Loucy (cell line): ENCODE measurements around the gene FLOT2.

Source experiments
- H2AFZ ChIP-seq: fragments of 200-600 bp; sonication (generic); 2 replicates; pipeline ENCODE4 v1.6.0; 2016; ENCODE audit warnings: antibody characterized with exemption, mild to moderate bottlenecking, low read length, moderate library complexity
- H3F3A ChIP-seq: fragments of 200-600 bp; 2 replicates; pipeline ENCODE4 v1.6.0; 2016; ENCODE audit warnings: antibody characterized with exemption, low read depth, mild to moderate bottlenecking
- H3K27me3 ChIP-seq: fragments of 200-600 bp; sonication (generic); 2 replicates; pipeline ENCODE4 v1.6.1; 2014; ENCODE audit warnings: low read length, mild to moderate bottlenecking; ENCODE audit not compliant: insufficient read depth, poor library complexity, severe bottlenecking
- H3K36me3 ChIP-seq: fragments of 200-600 bp; sonication (generic); 2 replicates; pipeline ENCODE4 v1.6.1; 2016; ENCODE audit warnings: low read length; ENCODE audit not compliant: insufficient read depth
- H3K4me1 ChIP-seq: fragments of 200-600 bp; sonication (generic); 2 replicates; pipeline ENCODE4 v1.5.1; 2014; ENCODE audit warnings: low read length, mild to moderate bottlenecking; ENCODE audit not compliant: insufficient read depth, poor library complexity, severe bottlenecking
- H3K4me2 ChIP-seq: fragments of 200-600 bp; sonication (generic); 2 replicates; pipeline ENCODE4 v1.6.0; 2014; ENCODE audit warnings: antibody characterized with exemption, low read length, low read depth, mild to moderate bottlenecking; ENCODE audit not compliant: poor library complexity, severe bottlenecking
- H3K4me3 ChIP-seq: fragments of 200-600 bp; sonication (generic); 2 replicates; pipeline ENCODE4 v1.5.1; 2014; ENCODE audit warnings: low read length, mild to moderate bottlenecking, mixed read lengths; ENCODE audit not compliant: poor library complexity, severe bottlenecking
- H3K79me2 ChIP-seq: fragments of 200-600 bp; sonication (generic); 2 replicates; pipeline ENCODE4 v1.6.1; 2014; ENCODE audit warnings: low read length; ENCODE audit not compliant: insufficient read depth
- H3K9ac ChIP-seq: fragments of 200-600 bp; sonication (generic); 2 replicates; pipeline ENCODE4 v1.6.0; 2014; ENCODE audit warnings: mild to moderate bottlenecking, low read depth, low read length, moderate library complexity; ENCODE audit not compliant: poor library complexity, severe bottlenecking
- H3K9me2 ChIP-seq: fragments of 200-600 bp; sonication (generic); replicated peaks from 2 replicates; pipeline ENCODE4 v1.6.1; 2016; ENCODE audit warnings: low read depth, low read length, mixed read lengths
- H3K9me3 ChIP-seq: fragments of 200-600 bp; sonication (generic); 2 replicates; pipeline ENCODE4 v1.6.1; 2014; ENCODE audit warnings: mild to moderate bottlenecking, antibody characterized with exemption, low read length, low read depth; ENCODE audit not compliant: insufficient read depth
- H4K20me1 ChIP-seq: fragments of 200-600 bp; sonication (generic); 2 replicates; pipeline ENCODE4 v1.6.0; 2014; ENCODE audit warnings: antibody characterized with exemption, low read length, mild to moderate bottlenecking; ENCODE audit not compliant: insufficient read depth, poor library complexity, severe bottlenecking
- EZH2phosphoT487 ChIP-seq: fragments of 200-600 bp; IDR thresholded peaks from 2 replicates; pipeline ENCODE4 v1.6.1; 2018; ENCODE audit warnings: antibody characterized with exemption, mild to moderate bottlenecking, moderate library complexity, borderline replicate concordance
- TF ChIP-seq, protein P1 (sequence below): fragments of 200-600 bp; sonication (generic); conservative IDR thresholded peaks from 2 replicates; pipeline ENCODE4 v1.5.1; 2014; ENCODE audit warnings: mild to moderate bottlenecking, antibody characterized with exemption, low read length

The FLOT2 gene

DNA sequence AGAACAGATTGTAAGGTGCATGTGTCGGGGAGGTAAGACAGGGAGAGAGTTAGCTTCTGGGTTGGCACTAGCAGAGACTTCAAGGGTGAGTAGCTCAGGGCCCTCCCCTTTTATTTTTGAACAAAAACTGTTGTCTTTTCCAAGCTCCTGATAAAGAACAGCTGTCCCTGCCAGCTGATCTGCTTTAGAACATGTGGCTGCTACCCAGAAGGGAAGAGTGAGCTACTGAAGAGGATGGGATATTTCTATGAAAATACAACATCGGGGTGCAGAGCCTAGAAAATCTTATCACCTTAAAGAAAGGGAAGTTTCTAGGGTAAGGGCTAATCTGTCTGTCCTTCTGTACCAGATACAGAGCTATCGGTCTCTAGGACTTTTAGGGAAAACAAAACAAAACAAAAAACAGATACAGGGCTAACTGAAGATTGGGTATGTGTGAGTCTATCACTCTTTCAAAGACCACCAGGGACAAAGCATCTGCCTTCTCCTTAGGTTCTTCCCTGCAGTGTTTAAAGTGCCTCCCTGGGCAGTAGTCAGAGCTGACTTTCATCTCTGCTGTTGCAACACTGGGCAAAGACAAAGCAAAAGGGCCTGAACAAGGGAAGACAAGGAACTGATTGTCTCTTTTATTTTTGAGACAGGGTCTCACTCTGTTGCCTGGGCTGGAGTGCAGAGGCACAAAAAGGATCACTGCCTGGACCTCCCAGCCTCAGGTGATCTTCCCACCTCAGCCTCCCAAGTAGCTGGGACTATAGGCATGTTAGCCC lies 10.4 kb upstream of the FLOT2 start:
- TF ChIP-seq EZH2phosphoT487 = no peak
- TF ChIP-seq, protein P1, sequence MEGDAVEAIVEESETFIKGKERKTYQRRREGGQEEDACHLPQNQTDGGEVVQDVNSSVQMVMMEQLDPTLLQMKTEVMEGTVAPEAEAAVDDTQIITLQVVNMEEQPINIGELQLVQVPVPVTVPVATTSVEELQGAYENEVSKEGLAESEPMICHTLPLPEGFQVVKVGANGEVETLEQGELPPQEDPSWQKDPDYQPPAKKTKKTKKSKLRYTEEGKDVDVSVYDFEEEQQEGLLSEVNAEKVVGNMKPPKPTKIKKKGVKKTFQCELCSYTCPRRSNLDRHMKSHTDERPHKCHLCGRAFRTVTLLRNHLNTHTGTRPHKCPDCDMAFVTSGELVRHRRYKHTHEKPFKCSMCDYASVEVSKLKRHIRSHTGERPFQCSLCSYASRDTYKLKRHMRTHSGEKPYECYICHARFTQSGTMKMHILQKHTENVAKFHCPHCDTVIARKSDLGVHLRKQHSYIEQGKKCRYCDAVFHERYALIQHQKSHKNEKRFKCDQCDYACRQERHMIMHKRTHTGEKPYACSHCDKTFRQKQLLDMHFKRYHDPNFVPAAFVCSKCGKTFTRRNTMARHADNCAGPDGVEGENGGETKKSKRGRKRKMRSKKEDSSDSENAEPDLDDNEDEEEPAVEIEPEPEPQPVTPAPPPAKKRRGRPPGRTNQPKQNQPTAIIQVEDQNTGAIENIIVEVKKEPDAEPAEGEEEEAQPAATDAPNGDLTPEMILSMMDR = no peak
- Histone ChIP-seq H3K9me3 (no peaks in the 10 kb centered on the region), H3K79me2 (no peaks in the 10 kb centered on the region), H3K4me3 (no peak overlapping the region), H3F3A (no peaks in the 10 kb centered on the region), H3K4me1 (peaks cover 4% of the 10 kb centered on the region), H3K36me3 (peaks cover 71% of the 10 kb centered on the region), H3K9me2 (no peaks in the 10 kb centered on the region), H2AFZ (no peak overlapping the region), H3K9ac (no peak overlapping the region), H3K4me2 (no peak overlapping the region), H4K20me1 (peaks cover 3% of the 10 kb centered on the region), H3K27me3 (no peaks in the 10 kb centered on the region)

DNA sequence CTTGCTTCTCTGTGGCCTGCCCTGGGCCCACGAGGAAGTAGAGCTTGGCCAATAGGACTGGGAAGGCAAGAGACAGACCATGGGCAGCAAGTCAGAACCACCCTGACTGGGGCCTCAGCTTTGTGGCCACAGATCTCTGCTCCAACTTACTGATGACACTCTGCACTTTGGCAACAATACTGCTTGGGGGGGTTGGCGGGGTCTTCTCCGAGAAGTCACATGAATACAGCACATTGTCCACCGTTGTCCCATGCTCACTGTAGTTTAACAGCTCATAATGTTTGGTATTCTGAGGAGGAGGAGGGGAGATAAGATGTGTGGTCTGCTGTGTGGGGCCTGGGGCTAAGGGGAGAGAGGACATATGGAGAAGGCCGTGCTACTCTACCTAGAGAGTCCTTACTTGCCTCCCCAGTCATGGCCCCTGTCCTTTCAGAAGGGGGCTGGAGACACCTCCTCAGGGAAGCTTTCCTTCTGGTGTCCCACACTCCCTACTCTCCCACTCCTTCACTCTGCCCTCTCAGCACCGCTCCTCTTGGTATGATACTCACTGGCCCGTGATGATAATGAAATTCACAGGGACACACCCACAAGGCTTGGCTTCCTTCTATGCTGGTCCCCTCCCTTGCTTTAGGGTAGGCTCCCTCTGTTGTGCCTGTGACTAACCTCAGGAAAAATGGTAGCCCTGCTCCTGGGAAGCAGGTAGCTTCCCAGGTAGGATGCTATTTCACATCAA lies 9.3 kb upstream of the FLOT2 start:
- Histone ChIP-seq H3K4me1 (peaks cover 7% of the 10 kb centered on the region), H3F3A (no peaks in the 10 kb centered on the region), H3K9me2 (no peaks in the 10 kb centered on the region), H3K4me2 (no peak overlapping the region), H3K36me3 (peaks cover 61% of the 10 kb centered on the region), H3K9me3 (no peaks in the 10 kb centered on the region), H3K9ac (no peak overlapping the region), H3K79me2 (peaks cover 3% of the 10 kb centered on the region), H3K4me3 (no peak overlapping the region), H2AFZ (no peak overlapping the region), H4K20me1 (peaks cover 3% of the 10 kb centered on the region), H3K27me3 (no peaks in the 10 kb centered on the region)
- no peak for TF ChIP-seq EZH2phosphoT487
- TF ChIP-seq, protein P1 = no peak

DNA sequence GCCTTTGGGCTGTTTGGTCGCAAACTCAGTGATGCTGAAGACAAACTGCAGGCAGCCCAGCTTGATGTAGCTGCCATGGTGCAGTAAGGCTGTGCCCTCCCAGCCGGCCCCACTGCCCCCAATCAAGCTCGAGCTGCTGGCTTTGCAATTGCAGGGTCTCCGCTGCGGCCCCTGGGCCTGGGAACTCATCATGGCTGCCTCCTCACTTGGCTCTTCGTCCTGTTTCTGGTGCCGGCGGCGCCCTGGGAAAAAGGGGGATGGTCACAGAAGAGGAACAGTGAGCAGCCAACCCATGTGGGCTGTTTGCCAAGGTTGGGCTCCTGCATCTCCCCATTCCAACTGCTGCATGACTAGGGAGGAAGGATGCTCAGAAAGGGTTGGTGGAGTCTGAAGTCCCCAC lies 8.7 kb upstream of the FLOT2 start:
- Histone ChIP-seq H2AFZ (no peak overlapping the region), H3K36me3 (peaks cover 55% of the 10 kb centered on the region), H3K27me3 (no peaks in the 10 kb centered on the region), H3K9me2 (no peaks in the 10 kb centered on the region), H3K4me3 (no peak overlapping the region), H3K4me2 (no peak overlapping the region), H3F3A (no peaks in the 10 kb centered on the region), H4K20me1 (peaks cover 4% of the 10 kb centered on the region), H3K79me2 (peaks cover 9% of the 10 kb centered on the region), H3K9me3 (no peaks in the 10 kb centered on the region), H3K9ac (no peak overlapping the region), H3K4me1 (peaks cover 13% of the 10 kb centered on the region)
- TF ChIP-seq, protein P1 = no peak
- TF ChIP-seq EZH2phosphoT487 = no peak
